HAP-1 (cell line): ENCODE measurements around the gene MAP3K4.

Experiments
- DNase-seq, 2 experiments: peaks; one replicate each; pipeline ENCODE4 v3.0.0-alpha.2; 2016 to 2020; ENCODE audit warnings: low spot score in 2 of 2
- H3K27me3 ChIP-seq: fragments of 250-450 bp; sonication (Bioruptor Pico); 2 replicates; pipeline ENCODE4 v1.5.1; 2020; ENCODE audit warnings: low read depth, mild to moderate bottlenecking, moderate library complexity
- H3K36me3 ChIP-seq: fragments of 250-450 bp; sonication (Bioruptor Pico); replicated peaks from 2 replicates; pipeline ENCODE4 v1.5.1; 2020; ENCODE audit warnings: mild to moderate bottlenecking
- H3K4me1 ChIP-seq: fragments of 250-450 bp; sonication (Bioruptor Pico); 2 replicates; pipeline ENCODE4 v1.5.1; 2020; ENCODE audit warnings: mild to moderate bottlenecking
- H3K4me3 ChIP-seq: fragments of 250-450 bp; sonication (Bioruptor Pico); 2 replicates; pipeline ENCODE4 v1.5.1; 2020; ENCODE audit warnings: mild to moderate bottlenecking, moderate library complexity
- H3K9me3 ChIP-seq: fragments of 250-450 bp; sonication (Bioruptor Pico); 2 replicates; pipeline ENCODE4 v1.5.1; 2020; ENCODE audit warnings: mild to moderate bottlenecking, moderate library complexity
- in situ Hi-C: fragments of 300-500 bp; cut with MboI; formaldehyde crosslinking; loops from 3 replicates; pipeline ENCODE4 v1.14.3; 2020; ENCODE audit warnings: low sequenced_read_pairs, inconsistent platforms, mixed read lengths

The MAP3K4 gene

DNA sequence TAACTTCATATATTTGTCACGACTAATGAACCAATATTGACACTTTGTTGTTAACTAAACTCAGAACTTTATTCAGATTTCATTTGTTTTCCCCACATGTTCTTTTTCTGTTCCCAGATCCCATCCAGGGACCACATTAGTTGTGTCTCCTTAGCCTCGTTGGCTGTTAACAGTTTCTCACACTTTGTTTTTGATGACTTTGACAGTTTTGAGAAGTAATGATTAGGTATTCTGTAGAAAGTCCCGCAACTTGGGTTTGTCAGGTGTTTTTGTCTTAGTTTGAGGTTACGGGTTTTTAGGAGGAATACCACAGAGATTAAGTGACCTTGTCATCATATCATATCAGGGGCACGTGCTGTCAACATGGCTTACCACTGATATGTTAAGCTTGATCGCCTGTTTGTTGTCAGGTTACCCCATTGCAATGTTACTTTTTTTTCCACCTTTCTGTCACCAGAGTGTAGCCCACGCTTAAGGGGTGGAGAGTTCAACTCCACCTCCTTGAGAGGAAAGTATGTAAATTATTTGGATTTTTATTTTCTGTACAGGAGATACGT lies 32.9 kb downstream of the MAP3K4 start:
- in situ Hi-C loops, result no loop called here
- H3K4me1 ChIP-seq, result no peaks in the 10 kb centered on the region
- no peak overlapping the region for H3K4me3 ChIP-seq
- no peak for DNase-seq
- no peaks in the 10 kb centered on the region for H3K36me3 ChIP-seq
- no peaks in the 10 kb centered on the region for H3K9me3 ChIP-seq
- H3K27me3 ChIP-seq, result no peaks in the 10 kb centered on the region

DNA sequence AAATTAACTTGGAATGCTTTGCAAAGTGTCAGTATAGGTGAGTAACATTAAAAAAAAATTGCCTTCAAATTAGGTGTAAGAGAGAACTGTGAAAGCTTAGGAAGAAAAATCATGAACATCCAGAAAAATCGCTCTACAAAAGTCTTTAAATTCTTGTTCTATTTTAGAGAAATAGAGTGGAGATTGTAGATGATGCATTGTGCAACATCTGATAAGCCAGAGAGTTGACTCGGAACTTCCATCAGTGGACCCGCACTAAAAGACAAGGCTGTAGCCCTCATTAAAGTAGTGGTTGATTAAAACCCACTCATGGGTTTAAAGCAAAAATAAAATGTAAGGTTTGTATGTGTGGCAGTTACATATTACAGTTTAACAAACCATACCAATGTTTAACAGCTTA lies 35.8 kb downstream of the MAP3K4 start:
- Histone ChIP-seq H3K36me3 (no peaks in the 10 kb centered on the region), H3K9me3 (no peaks in the 10 kb centered on the region), H3K4me1 (peaks cover 7% of the 10 kb centered on the region; the same call in 1 of the 2 replicates), H3K27me3 (no peaks in the 10 kb centered on the region), H3K4me3 (no peak overlapping the region)
- no peak for DNase-seq
- in situ Hi-C loops, result no loop called here

DNA sequence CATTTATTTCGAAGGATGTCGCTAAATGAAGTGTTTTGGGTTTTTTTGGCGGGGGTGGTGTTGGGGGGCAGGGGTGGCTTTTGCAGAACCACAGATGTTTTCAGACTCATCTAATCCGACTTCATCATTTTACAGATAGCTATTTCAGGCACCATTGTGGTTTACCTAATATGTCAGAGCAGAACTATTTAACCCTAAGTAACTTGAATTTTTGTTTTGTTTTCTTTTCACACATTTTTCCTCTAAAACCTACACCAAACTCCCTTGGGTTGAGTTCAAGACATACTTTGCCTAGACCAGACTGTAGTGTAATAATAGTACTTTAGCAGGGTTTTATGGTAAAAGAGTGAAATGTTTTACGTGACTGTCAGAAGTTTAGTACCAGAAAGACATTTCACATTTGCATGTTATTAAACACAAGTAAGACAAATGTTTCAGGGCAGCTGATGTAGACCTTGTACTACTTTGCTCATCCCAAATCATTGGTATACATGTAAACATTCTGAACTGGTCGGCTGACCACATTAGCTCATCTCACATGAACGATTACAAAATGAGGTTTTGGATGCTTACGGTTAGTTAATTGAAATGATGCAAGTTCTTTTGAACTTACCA lies 37.7 kb downstream of the MAP3K4 start:
- no peaks in the 10 kb centered on the region for H3K9me3 ChIP-seq
- no peak overlapping the region for H3K4me3 ChIP-seq
- no peak for DNase-seq
- in situ Hi-C loops, result no loop called here
- peaks cover 7% of the 10 kb centered on the region; the same call in 1 of the 2 replicates for H3K4me1 ChIP-seq
- H3K36me3 ChIP-seq, result no peaks in the 10 kb centered on the region
- H3K27me3 ChIP-seq, result no peaks in the 10 kb centered on the region

DNA sequence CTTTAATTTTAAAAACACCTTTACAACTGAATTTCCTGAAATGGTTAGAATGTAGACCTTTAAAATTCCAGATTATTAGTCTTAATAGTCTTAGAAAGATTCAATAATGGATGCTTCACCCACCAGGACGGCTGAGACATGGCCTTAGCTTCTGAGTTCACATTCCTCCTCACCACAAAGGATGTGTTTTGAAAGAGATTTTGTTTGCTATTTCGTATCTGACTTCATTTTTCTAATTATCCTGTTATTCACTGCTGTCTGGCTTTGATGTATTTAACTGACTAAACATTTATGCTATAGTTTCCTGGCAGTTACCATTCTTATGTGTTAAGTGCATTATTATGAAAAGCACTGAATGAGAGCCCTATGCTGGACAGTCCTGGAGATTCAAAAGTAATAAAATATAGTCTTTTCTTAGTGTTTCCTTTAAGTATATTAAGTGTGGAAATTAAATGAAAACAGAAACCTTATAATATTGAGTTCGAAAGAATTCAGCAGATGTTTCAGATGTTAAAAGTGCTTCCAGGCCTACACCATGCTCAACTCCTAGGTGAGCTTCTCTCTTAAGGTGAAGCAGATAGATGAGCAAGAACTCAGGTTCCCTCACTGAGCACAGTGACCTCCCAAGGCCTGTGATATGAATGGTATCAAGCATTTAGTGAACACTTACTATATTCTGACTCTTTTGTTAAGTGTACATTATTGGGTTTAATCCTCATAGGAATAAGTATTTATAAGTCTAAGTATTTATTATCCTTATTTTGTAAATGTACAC lies 40.3 kb downstream of the MAP3K4 start:
- in situ Hi-C loops, result no loop called here
- H3K4me1 ChIP-seq, result peaks cover 7% of the 10 kb centered on the region; the same call in 1 of the 2 replicates
- no peak for DNase-seq

DNA sequence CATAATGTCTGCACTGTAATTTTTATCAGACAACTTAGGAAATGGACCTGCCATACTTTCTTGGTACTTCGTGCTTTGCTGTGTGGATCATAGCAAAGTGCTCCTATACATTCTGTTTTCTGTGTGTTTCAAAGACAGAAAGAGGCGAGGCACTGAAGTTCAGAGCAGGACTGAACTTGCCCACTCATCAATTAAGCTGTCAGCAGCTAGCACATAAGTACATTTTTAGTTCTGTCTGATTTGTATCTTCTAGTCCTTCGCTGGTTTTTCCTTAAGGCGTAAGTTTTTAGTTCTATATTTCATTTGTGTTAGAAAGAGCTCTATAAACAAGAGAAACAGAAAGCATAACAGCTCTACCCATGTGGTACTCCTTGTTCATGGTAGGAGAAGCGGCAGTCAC lies 42.1 kb downstream of the MAP3K4 start:
- Histone ChIP-seq H3K4me1 (peaks cover 15% of the 10 kb centered on the region), H3K4me3 (no peak overlapping the region), H3K9me3 (no peaks in the 10 kb centered on the region), H3K27me3 (no peaks in the 10 kb centered on the region), H3K36me3 (no peaks in the 10 kb centered on the region)
- no peak for DNase-seq
- in situ Hi-C loops, result no loop called here

More for the DNA sequence above, 40.3 kb downstream of the MAP3K4 start:
- H3K4me3 ChIP-seq, result no peak overlapping the region
- H3K9me3 ChIP-seq, result no peaks in the 10 kb centered on the region
- no peaks in the 10 kb centered on the region for H3K27me3 ChIP-seq
- no peaks in the 10 kb centered on the region for H3K36me3 ChIP-seq

DNA sequence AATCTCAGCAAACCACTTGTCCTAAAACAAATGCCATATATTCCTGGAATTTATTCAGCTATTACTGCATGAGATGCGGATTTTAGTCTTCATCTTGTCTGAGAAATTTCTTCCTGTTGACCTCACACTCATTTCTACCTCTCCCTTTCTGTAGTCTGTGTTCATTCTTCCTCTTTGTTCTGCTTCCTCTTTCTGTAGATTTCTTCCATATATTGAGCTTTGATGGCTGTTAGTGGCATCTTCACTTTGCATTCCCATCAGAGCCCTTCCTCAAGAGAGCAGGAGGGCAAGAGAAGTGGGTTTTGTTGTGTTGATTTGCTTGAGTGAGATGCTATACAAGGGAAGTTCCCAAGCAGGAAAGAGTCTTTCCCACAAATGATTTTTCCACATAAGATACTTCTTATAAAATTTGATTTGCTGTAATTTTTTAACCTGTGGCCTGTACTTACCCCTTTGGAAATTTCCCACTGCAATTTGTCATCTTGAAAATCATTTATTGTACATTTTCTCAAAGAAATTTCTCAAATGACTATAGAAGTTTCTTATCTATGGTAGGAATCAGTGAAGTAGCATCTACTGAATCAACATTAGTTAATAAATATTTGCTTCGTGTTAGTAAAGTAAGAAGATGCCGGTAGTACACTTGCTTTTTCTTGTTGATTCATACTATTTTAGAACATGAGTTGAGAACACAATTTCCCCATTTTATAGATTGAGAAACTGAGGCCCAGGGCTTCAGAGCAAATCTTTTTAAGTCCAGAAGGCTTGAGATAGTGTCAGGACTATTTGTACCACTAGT lies 43.8 kb downstream of the MAP3K4 start:
- Histone ChIP-seq H3K4me1 (peaks cover 15% of the 10 kb centered on the region), H3K36me3 (peaks cover 2% of the 10 kb centered on the region; the same call in 1 of the 2 replicates)
- DNase-seq, result no peak

DNA sequence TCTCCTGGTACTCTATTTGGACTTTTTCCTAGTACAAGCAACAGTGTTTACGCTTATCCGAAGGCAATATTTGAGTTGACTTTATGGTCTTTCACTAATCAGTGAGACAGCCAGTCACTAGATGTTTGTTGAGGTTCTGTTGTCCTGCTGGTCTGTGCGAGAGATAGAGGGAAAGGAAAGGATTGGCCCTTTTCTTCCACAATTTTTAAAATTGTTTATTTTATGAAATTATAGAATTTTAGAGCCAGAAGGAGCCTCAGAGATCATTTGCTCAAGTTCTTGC lies 44.4 kb downstream of the MAP3K4 start:
- no peak overlapping the region for H3K4me3 ChIP-seq
- H3K9me3 ChIP-seq, result no peaks in the 10 kb centered on the region
- H3K27me3 ChIP-seq, result no peaks in the 10 kb centered on the region
- H3K36me3 ChIP-seq, result peaks cover 4% of the 10 kb centered on the region; the same call in 1 of the 2 replicates
- in situ Hi-C loops, result no loop called here
- DNase-seq, result no peak
- peaks cover 15% of the 10 kb centered on the region for H3K4me1 ChIP-seq

More for the DNA sequence above, 43.8 kb downstream of the MAP3K4 start:
- Histone ChIP-seq H3K9me3 (no peaks in the 10 kb centered on the region), H3K4me3 (no peak overlapping the region), H3K27me3 (no peaks in the 10 kb centered on the region)
- in situ Hi-C loops, result no loop called here

DNA sequence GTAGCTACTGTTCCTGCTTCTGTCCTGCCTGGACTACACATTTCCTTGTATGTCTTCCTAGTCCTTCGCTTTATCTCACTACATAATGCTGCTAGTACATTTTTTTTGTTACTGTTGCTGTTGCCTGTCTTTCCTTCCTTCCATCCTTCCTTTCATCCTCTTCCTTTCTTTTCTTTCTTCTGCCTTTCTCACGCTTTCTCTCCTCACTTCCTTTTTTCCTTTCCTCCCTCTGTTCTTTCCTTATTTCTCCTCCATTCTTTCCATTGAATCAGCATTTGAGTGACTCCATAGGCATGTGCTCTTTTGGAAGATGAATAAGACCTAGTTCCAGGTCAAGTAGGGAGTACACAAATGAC lies 46.3 kb downstream of the MAP3K4 start:
- Histone ChIP-seq H3K9me3 (no peaks in the 10 kb centered on the region), H3K4me1 (peaks cover 8% of the 10 kb centered on the region), H3K4me3 (no peak overlapping the region), H3K36me3 (peaks cover 4% of the 10 kb centered on the region; the same call in 1 of the 2 replicates), H3K27me3 (no peaks in the 10 kb centered on the region)
- DNase-seq, result no peak
- in situ Hi-C loops, result no loop called here

DNA sequence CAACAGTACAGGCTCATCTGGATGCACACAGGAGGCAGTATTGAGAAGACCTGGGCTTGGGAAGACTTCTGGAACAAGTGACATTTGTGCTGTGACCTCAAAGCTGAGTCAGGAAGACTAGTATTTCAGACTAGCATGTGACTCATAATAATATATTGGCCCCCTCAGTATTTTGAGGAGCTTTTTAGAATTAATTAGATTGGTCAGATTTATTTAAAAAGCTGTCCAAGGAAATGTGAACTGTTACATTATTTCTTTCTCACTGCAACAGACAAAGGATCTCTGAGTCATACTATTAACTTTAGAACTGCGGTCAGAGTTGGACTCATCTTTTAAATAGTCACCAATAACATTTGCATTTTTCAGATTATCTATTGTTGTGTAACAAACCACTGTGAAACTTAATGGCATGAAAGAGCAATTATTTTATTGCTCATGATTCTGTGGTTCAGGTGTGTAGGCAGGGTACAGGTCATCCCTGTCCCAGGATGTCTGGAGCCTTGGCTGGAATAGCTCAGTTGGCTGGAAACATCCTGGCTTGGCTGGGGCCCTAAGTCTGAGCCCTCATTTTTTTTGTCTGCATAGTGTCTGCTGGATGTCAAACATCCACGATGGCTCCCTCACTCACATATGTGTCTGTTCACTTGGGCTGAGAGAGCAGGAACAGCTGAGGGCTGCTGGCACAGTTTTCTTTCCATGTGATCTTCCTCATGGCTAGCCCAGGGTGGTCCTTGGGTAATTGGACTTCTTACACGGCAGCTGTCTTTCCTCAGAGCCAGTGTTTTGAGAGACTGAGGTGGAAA lies 46.9 kb downstream of the MAP3K4 start:
- peaks cover 4% of the 10 kb centered on the region; the same call in 1 of the 2 replicates for H3K36me3 ChIP-seq
- in situ Hi-C loops, result no loop called here
- peak in 1 of 2 experiments; percentile 18 for DNase-seq

DNA sequence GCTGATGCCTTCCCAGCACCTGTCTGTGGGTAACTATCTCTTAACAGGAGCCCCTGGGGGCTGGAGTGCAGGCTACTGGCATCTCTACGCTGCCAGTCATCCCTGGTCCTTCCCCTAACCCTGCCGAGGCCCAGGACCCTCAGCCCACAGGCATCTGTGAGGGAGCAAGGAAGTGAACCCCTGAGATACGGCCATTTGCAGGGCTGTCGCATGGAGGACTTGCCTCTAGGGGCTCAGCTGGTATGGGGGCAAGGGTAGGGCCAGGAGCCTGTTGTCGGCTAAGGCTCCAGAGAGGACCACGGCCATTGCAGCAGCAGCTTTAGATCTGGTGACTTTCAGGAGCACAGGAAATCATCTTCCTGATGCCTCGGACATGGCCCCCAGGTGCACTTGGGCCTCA lies 49.7 kb downstream of the MAP3K4 start:
- Histone ChIP-seq H3K27me3 (no peaks in the 10 kb centered on the region), H3K4me3 (no peak overlapping the region), H3K9me3 (no peaks in the 10 kb centered on the region), H3K4me1 (peaks cover 8% of the 10 kb centered on the region), H3K36me3 (peaks cover 4% of the 10 kb centered on the region; the same call in 1 of the 2 replicates)
- in situ Hi-C loops, result no loop called here
- DNase-seq, result no peak

More for the DNA sequence above, 46.9 kb downstream of the MAP3K4 start:
- no peak overlapping the region for H3K4me3 ChIP-seq
- H3K9me3 ChIP-seq, result no peaks in the 10 kb centered on the region
- H3K4me1 ChIP-seq, result peaks cover 8% of the 10 kb centered on the region
- H3K27me3 ChIP-seq, result no peaks in the 10 kb centered on the region

DNA sequence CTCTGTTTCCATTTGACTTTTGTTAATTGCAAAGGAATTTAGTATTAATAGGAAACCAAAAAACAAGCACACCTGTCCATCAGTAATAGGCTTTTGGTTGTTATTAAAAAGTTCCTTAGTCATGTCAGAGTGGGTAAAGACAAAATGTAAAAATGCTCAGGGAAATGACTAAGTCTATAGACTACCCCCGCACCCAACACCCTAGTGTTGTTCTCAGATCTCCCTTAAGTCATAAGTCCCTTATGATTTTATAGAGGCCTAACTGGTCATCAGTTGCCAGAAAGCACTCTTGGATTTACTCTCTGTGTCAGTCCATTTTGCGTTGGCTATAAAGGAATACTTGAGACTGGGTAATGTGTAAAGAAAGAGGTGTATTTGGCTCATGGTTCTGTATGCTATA lies 52.8 kb downstream of the MAP3K4 start:
- peaks cover 4% of the 10 kb centered on the region; the same call in 1 of the 2 replicates for H3K36me3 ChIP-seq
- no peak for DNase-seq
- no peaks in the 10 kb centered on the region; the same call in 1 of the 2 replicates for H3K4me1 ChIP-seq
- in situ Hi-C loops, result no loop called here
- H3K9me3 ChIP-seq, result no peaks in the 10 kb centered on the region
- H3K27me3 ChIP-seq, result no peaks in the 10 kb centered on the region
- no peak overlapping the region for H3K4me3 ChIP-seq

DNA sequence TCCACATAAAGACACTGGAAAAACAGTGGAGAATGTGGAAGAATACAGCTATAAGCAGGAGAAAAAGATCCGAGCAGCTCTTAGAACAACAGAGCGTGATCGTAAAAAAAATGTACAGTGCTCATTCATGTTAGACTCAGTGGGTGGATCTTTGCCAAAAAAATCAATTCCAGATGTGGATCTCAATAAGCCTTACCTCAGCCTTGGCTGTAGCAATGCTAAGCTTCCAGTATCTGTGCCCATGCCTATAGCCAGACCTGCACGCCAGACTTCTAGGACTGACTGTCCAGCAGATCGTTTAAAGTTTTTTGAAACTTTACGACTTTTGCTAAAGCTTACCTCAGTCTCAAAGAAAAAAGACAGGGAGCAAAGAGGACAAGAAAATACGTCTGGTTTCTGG lies 57.1 kb downstream of the MAP3K4 start:
- Histone ChIP-seq H3K4me3 (no peak overlapping the region), H3K9me3 (no peaks in the 10 kb centered on the region), H3K27me3 (no peaks in the 10 kb centered on the region), H3K4me1 (no peaks in the 10 kb centered on the region; the same call in 1 of the 2 replicates), H3K36me3 (no peaks in the 10 kb centered on the region; the same call in 1 of the 2 replicates)
- no peak for DNase-seq
- in situ Hi-C loops, result no loop called here

DNA sequence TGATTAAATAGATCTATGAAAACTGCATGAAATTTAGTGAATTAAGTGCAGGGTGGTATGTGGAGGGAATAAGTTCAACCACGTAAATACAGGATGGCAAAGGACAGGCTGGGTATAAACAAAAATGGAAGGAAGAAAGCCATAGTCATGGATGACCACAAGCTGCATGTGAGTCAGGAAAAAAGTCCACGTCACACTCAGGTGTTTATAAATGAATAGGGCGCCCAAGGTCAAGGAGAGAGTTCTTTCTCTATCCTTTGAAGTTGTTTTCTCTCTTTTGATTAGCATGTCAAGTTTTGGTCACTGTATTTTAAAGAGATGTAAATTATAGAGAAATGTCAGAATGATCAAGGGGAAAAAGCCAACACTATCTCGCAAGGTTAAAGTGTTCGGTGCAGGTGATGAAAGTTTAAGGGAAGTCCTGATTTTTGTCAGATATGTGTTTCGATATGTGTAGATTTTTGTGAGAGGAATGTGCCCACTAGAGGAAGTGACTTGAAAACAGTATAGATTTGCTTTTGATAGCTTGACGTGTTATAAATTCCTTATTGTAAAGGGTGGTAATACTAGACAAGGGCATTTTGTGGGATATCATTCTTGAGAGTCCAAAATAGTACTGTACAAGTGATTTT lies 58.7 kb downstream of the MAP3K4 start:
- in situ Hi-C loops, result no loop called here

More for the DNA sequence above, 58.7 kb downstream of the MAP3K4 start:
- H3K4me1 ChIP-seq, result no peaks in the 10 kb centered on the region; the same call in 1 of the 2 replicates
- H3K4me3 ChIP-seq, result no peak overlapping the region
- DNase-seq, result no peak
- H3K27me3 ChIP-seq, result no peaks in the 10 kb centered on the region
- H3K9me3 ChIP-seq, result no peaks in the 10 kb centered on the region
- H3K36me3 ChIP-seq, result no peaks in the 10 kb centered on the region; the same call in 1 of the 2 replicates
